ENCODE measurements around the gene THPO.

THPO gene

GRCh38 chr3:184380185-184380626, 2.2 kb upstream of the THPO start:
- H3K4me3 Mint-ChIP-seq: no peak overlapping the region
- peaks cover 74% of the 10 kb centered on the region for H3K27me3 Mint-ChIP-seq
- peak; percentile 55 for DNase-seq
- H3K36me3 Mint-ChIP-seq (ENCODE audit: low read depth): no peaks in the 10 kb centered on the region
- H3K9me3 Mint-ChIP-seq: no peaks in the 10 kb centered on the region
- peaks cover 7% of the 10 kb centered on the region for H3K4me1 Mint-ChIP-seq (ENCODE audit: low read depth)
- no peak overlapping the region for H3K27ac Mint-ChIP-seq

GRCh38 chr3:184379358-184380184, 1.6 kb upstream of the THPO start, which contains the start of gene CHRD:
TSS of gene CHRD (plus strand) at chr3:184380054. CDS start at chr3:184380319, 265 bp downstream.
- Mint-ChIP-seq H3K9me3 (no peaks in the 10 kb centered on the region), H3K4me1 (ENCODE audit: low read depth) (peaks cover 7% of the 10 kb centered on the region), H3K27ac (no peak within 1 kb of the TSS), H3K4me3 (peak within 1 kb of the TSS; percentile 59), H3K27me3 (peaks cover 69% of the 10 kb centered on the region), H3K36me3 (ENCODE audit: low read depth) (no peaks in the 10 kb centered on the region)
- DNase-seq: no peak

GRCh38 chr3:184378651-184379357, 797 bp upstream of the THPO start:
- DNase-seq: no peak
- no peaks in the 10 kb centered on the region for H3K9me3 Mint-ChIP-seq
- no peaks in the 10 kb centered on the region for H3K36me3 Mint-ChIP-seq (ENCODE audit: low read depth)
- peaks cover 64% of the 10 kb centered on the region for H3K27me3 Mint-ChIP-seq
- peak overlapping the region; percentile 51 for H3K4me3 Mint-ChIP-seq
- H3K27ac Mint-ChIP-seq: no peak overlapping the region
- peaks cover 7% of the 10 kb centered on the region for H3K4me1 Mint-ChIP-seq (ENCODE audit: low read depth)

GRCh38 chr3:184377374-184377773, 633 bp downstream of the THPO start:
- no peak for DNase-seq
- H3K4me3 Mint-ChIP-seq: no peak overlapping the region
- no peak overlapping the region for H3K27ac Mint-ChIP-seq
- H3K36me3 Mint-ChIP-seq (ENCODE audit: low read depth): no peaks in the 10 kb centered on the region
- H3K9me3 Mint-ChIP-seq: no peaks in the 10 kb centered on the region
- H3K4me1 Mint-ChIP-seq (ENCODE audit: low read depth): peaks cover 7% of the 10 kb centered on the region
- peaks cover 52% of the 10 kb centered on the region for H3K27me3 Mint-ChIP-seq

GRCh38 chr3:184375747-184376461, 2.1 kb downstream of the THPO start:
- no peak overlapping the region for H3K27ac Mint-ChIP-seq
- no peak overlapping the region for H3K4me3 Mint-ChIP-seq

GRCh38 chr3:184373422-184373821, 4.6 kb downstream of the THPO start:
- peaks cover 23% of the 10 kb centered on the region for H3K27me3 Mint-ChIP-seq
- H3K4me1 Mint-ChIP-seq (ENCODE audit: low read depth): peaks cover 9% of the 10 kb centered on the region
- no peak overlapping the region for H3K27ac Mint-ChIP-seq
- no peaks in the 10 kb centered on the region for H3K9me3 Mint-ChIP-seq
- DNase-seq: no peak
- H3K36me3 Mint-ChIP-seq (ENCODE audit: low read depth): peaks cover 22% of the 10 kb centered on the region
- no peak overlapping the region for H3K4me3 Mint-ChIP-seq

More at GRCh38 chr3:184375747-184376461, 2.1 kb downstream of the THPO start:
- peaks cover 10% of the 10 kb centered on the region for H3K4me1 Mint-ChIP-seq (ENCODE audit: low read depth)
- H3K36me3 Mint-ChIP-seq (ENCODE audit: low read depth): peaks cover under 1% of the 10 kb centered on the region
- no peaks in the 10 kb centered on the region for H3K9me3 Mint-ChIP-seq
- peaks cover 37% of the 10 kb centered on the region for H3K27me3 Mint-ChIP-seq
- no peak for DNase-seq

- no peak for DNase-seq
- Mint-ChIP-seq H3K36me3 (ENCODE audit: low read depth) (peaks cover 27% of the 10 kb centered on the region), H3K4me1 (ENCODE audit: low read depth) (peaks cover 12% of the 10 kb centered on the region), H3K9me3 (no peaks in the 10 kb centered on the region), H3K4me3 (no peak overlapping the region), H3K27ac (no peak overlapping the region), H3K27me3 (peaks cover 18% of the 10 kb centered on the region)
These were observed 5.1 kb downstream of the THPO start for GRCh38 chr3:184372911-184373310.

GRCh38 chr3:184372296-184372821, 5.6 kb downstream of the THPO start:
- peaks cover 12% of the 10 kb centered on the region for H3K27me3 Mint-ChIP-seq
- no peak overlapping the region for H3K4me3 Mint-ChIP-seq
- H3K36me3 Mint-ChIP-seq (ENCODE audit: low read depth): peaks cover 33% of the 10 kb centered on the region
- no peak overlapping the region for H3K27ac Mint-ChIP-seq
- peaks cover 16% of the 10 kb centered on the region for H3K4me1 Mint-ChIP-seq (ENCODE audit: low read depth)
- H3K9me3 Mint-ChIP-seq: no peaks in the 10 kb centered on the region
- DNase-seq: no peak

GRCh38 chr3:184371570-184372018, 6.4 kb downstream of the THPO start:
- H3K9me3 Mint-ChIP-seq: no peaks in the 10 kb centered on the region
- H3K4me1 Mint-ChIP-seq (ENCODE audit: low read depth): peaks cover 21% of the 10 kb centered on the region
- peaks cover 7% of the 10 kb centered on the region for H3K27me3 Mint-ChIP-seq
- peaks cover 41% of the 10 kb centered on the region for H3K36me3 Mint-ChIP-seq (ENCODE audit: low read depth)
- peak overlapping the region; percentile 20 for H3K27ac Mint-ChIP-seq
- no peak overlapping the region for H3K4me3 Mint-ChIP-seq
- peak; percentile 63 for DNase-seq

GRCh38 chr3:184368586-184369183, 9.3 kb downstream of the THPO start:
- H3K9me3 Mint-ChIP-seq: no peaks in the 10 kb centered on the region
- DNase-seq: no peak
- no peaks in the 10 kb centered on the region for H3K27me3 Mint-ChIP-seq
- H3K4me1 Mint-ChIP-seq (ENCODE audit: low read depth): peaks cover 38% of the 10 kb centered on the region
- H3K27ac Mint-ChIP-seq: peak overlapping the region; percentile 42
- no peak overlapping the region for H3K4me3 Mint-ChIP-seq
- peaks cover 67% of the 10 kb centered on the region for H3K36me3 Mint-ChIP-seq (ENCODE audit: low read depth)

GRCh38 chr3:184368116-184368515, 9.9 kb downstream of the THPO start:
- Mint-ChIP-seq H3K4me1 (ENCODE audit: low read depth) (peaks cover 38% of the 10 kb centered on the region), H3K27me3 (no peaks in the 10 kb centered on the region), H3K27ac (peak overlapping the region; percentile 37), H3K4me3 (no peak overlapping the region), H3K36me3 (ENCODE audit: low read depth) (peaks cover 73% of the 10 kb centered on the region), H3K9me3 (no peaks in the 10 kb centered on the region)
- DNase-seq: no peak

- H3K36me3 Mint-ChIP-seq (ENCODE audit: low read depth): peaks cover 78% of the 10 kb centered on the region
- no peaks in the 10 kb centered on the region for H3K9me3 Mint-ChIP-seq
- H3K4me3 Mint-ChIP-seq: peak overlapping the region; percentile 15
- H3K27ac Mint-ChIP-seq: peak overlapping the region; percentile 30
- no peaks in the 10 kb centered on the region for H3K27me3 Mint-ChIP-seq
- peaks cover 37% of the 10 kb centered on the region for H3K4me1 Mint-ChIP-seq (ENCODE audit: low read depth)
- no peak for DNase-seq
These were observed 11.3 kb downstream of the THPO start for GRCh38 chr3:184366619-184367289.

GRCh38 chr3:184362668-184363546, 15.1 kb downstream of the THPO start:
- H3K4me1 Mint-ChIP-seq (ENCODE audit: low read depth): peaks cover 34% of the 10 kb centered on the region
- peak overlapping the region; percentile 99 for H3K27ac Mint-ChIP-seq
- H3K27me3 Mint-ChIP-seq: no peaks in the 10 kb centered on the region
- H3K36me3 Mint-ChIP-seq (ENCODE audit: low read depth): peaks cover 51% of the 10 kb centered on the region
- DNase-seq: peak; percentile 94
- H3K4me3 Mint-ChIP-seq: peak overlapping the region; percentile 98
- H3K9me3 Mint-ChIP-seq: no peaks in the 10 kb centered on the region

Measured in activated T-cell treated with anti-CD3 and anti-CD28 coated beads, Interleukin-2, amount 50 U/mL, for 24 hours (primary cell).